OCI-LY3 (cell line): ENCODE measurements around the gene LDAH.
"Not testable (repeated sequence)": the region's sequence is repeated elsewhere in the genome, so short reads cannot be mapped to it uniquely, and the experiment has no call there.

Experiments used
- CTCF ChIP-seq: fragments of 200-600, 300-600 bp; sonication (generic); IDR thresholded peaks from 2 replicates; pipeline ENCODE4 v1.5.1; 2014; ENCODE audit warnings: antibody characterized with exemption, low read length, low read depth
- EZH2phosphoT487 ChIP-seq: fragments of 200-600 bp; shearing (Covaris generic); IDR thresholded peaks from 2 replicates; pipeline ENCODE4 v1.6.1; 2018; ENCODE audit warnings: antibody characterized with exemption, mixed run types, low read depth

GRCh38 chr2:20711641-20712040 lies 111.3 kb downstream of the LDAH start:
- TF ChIP-seq CTCF, EZH2phosphoT487: not testable (repeated sequence)
